HG03565 (cell line): ENCODE measurements around the gene WDR46.

Source experiments
- ATAC-seq: cut with Tn5 transposase; IDR thresholded peaks from one replicate; pipeline ENCODE4 v1.9.1; 2021; ENCODE audit warnings: mild to moderate bottlenecking, moderate library complexity; ENCODE audit not compliant: unreplicated experiment

WDR46 gene

GRCh38 chr6:33288921-33289783, at the start of gene WDR46, which contains the start of gene PFDN6:
WDR46 (minus strand) TSS chr6:33289239; CDS start chr6:33289170, 69 bp downstream.
PFDN6 (plus strand) TSS chr6:33289601; CDS start chr6:33289857, 256 bp downstream.
- ATAC-seq: peak; percentile 70

DNA sequence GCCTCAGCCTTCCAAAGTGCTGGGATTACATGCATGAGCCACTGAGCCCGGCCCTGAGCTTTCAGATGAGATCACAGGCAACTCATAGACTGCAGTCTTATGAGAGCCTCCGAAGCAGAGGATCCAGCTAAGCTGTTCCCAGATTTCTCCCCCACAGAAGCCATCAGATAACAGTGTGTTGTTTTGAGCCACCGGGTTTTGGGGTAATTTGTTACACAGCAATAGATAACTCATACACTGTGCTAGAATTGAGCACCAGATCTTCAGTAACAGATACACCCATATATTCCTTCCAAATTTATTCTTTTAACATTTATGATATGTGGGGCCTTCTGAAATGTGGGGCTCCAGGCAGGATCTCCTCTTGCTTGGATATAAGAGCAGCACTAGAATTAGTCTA, 47.5 kb upstream of the WDR46 start:
- ATAC-seq: no peak

DNA sequence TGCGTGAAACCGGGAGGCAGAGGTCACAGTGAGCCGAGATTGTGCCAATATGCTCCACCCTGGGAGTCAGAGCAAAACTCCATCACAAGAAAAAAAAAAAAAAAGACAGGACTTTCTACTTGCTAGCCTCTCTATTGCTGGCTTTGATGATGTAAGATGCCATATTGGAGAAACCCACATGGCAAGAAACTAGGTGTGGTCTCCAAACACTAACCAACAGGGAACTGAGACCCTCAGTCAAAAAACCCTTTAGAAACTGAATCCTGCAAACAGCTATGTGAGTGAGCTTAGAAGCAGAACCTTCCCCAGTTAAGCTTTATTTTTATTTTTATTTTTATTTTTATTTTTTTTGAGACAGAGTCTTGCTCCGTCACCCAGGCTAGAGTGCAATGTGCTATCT, 46.9 kb upstream of the WDR46 start:
- no peak for ATAC-seq

GRCh38 chr6:33333666-33334065, 44.6 kb upstream of the WDR46 start:
- ATAC-seq: no peak

GRCh38 chr6:33330736-33331135, 41.7 kb upstream of the WDR46 start:
- ATAC-seq: no peak

- ATAC-seq: no peak
These were observed 40.0 kb upstream of the WDR46 start for GRCh38 chr6:33329058-33329457.

- ATAC-seq: no peak
These were observed 35.1 kb upstream of the WDR46 start for GRCh38 chr6:33324125-33324524.

DNA sequence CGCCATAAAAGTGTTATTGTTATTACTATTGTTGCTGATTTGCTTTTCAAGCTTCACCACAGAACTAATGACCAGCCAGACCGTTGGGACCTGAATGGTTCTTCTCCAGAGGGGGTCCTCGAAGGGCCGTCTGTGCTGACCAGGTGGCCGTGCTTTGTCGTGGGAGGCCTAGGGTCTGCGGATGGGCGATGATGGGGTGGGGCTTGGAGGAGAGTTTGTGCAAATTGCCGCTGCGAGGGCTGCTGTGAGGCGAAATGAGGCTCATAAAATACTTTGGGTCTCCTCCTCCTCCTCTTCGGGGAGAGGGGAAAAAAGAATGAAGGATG, 34.5 kb upstream of the WDR46 start:
- no peak for ATAC-seq

DNA sequence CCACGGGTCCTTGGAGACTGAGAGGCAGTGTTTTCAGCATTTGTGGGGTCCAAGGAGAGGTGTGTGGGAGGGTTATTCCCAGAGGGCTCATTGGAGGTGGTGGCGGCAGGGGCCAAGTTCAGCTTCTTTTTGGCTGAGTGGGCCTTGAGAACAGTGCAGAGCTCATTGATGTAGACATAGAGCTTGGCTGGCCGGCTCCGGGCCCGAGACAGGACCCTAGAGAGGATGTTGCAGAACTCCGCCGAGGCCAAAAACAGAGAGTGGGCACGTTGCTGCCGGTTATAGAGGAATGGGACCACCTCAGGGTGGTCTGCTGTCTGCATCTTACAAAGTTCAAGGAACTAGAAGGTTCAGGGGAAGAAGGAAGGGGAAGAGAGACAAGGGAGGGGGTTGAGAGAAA, 32.2 kb upstream of the WDR46 start:
- no peak for ATAC-seq

GRCh38 chr6:33320315-33321181, 31.5 kb upstream of the WDR46 start:
- ATAC-seq: no peak

DNA sequence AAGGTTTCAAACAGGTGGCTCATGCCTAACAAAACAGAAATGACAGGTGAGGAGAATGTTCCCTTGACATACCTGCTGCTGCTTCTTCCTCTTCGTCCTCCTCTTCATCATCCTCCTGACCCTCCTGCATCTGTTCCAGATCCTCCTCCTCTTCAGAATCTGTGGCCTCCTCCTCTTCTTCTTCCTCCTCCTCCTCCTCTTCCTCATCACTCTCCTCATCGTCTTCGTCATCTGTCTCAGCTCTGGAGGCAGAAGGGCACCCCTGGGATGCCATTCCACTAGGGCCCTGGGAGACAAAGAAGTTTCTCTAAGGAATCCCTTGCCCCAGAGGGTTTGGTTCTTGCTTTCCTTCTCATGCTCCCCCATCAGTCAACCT, 30.9 kb upstream of the WDR46 start:
- no peak for ATAC-seq

- no peak for ATAC-seq
These were observed 29.5 kb upstream of the WDR46 start for GRCh38 chr6:33318426-33319073.

- peak; percentile 31 for ATAC-seq
These were observed 28.8 kb upstream of the WDR46 start, which contains the start of gene ZBTB22 for GRCh38 chr6:33317669-33318425. ZBTB22 (minus strand) TSS chr6:33317744; CDS start chr6:33316916, 828 bp downstream.

- no peak for ATAC-seq
These were observed 28.3 kb upstream of the WDR46 start for GRCh38 chr6:33317419-33317668.

DNA sequence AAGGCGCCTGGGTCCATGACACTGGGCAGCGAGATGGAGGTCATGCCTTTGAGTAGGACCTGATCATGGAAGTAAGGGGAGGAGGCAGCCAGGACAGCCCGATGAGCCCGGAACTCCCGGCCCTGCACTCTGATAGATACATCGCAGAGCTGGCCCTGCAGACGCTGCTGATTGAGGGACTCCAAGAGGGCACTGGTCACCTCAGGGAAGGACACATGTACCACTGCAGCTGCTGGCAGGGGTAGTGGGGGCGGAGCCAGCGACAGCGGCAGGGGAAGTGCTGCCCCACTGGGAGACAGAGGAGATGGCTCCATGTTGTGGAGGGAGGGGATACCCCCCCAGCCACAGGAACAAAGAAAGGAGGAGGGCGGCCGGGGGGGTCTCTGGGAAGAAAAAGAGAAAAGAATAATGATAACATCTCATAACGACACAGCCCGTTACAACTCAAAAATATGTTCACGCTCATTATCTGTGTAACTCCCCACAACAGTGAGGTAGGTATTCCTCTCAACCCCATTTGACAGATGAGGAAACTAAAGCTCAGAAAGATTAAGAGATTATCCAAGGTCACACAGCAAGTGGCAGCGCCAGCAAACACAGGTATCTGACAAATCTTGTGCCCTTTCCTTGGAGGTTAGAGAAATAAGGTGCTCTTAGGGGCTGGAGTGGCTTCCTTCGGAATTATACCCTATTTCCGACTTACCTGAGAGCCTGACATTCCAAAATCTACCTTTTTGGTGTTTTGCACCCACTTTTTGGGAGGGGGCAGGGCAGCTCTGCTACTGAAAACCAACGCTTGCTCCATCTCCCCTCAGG, 27.8 kb upstream of the WDR46 start:
- ATAC-seq: no peak

GRCh38 chr6:33315793-33316602, 27.0 kb upstream of the WDR46 start:
- ATAC-seq: no peak

GRCh38 chr6:33314943-33315792, 26.1 kb upstream of the WDR46 start:
- no peak for ATAC-seq

DNA sequence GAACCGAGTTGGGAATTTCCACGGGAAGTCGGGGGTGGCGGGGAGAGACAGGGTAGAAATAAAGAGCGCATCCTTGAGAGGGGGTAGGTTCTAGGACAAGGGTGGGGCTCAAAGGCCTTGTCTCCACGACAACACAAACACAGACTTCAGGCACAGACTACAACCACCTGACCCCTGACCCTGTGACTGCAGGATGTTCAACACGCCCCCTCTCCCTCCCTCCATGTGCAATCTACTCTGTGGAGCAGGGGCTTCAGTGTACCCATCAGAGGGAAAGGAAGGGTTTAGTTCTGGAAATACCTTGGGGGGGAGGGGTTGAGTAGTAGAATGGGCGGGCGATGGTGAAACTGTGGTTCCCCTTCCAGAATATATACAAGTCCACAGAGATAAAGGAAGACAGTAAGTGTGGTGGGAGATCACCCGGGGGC, 25.5 kb upstream of the WDR46 start:
- ATAC-seq: no peak
